Pons (tissue), 1 donor: ENCODE results near the gene RPL32.
"Not testable (repeated sequence)": the region's sequence is repeated elsewhere in the genome, so short reads cannot be mapped to it uniquely, and the experiment has no call there.

Experiments
- DNase-seq: peaks from one replicate; pipeline ENCODE4 v3.0.0-alpha.2; 2016; ENCODE audit warnings: low spot score

RPL32 gene

GRCh38 chr3:12868039-12869034 is 27.0 kb upstream of the RPL32 start:
- DNase-seq: peak; percentile 91

GRCh38 chr3:12866836-12867235 is 25.5 kb upstream of the RPL32 start:
- DNase-seq: no peak

- DNase-seq: no peak
Observed at GRCh38 chr3:12865271-12865670, 23.9 kb upstream of the RPL32 start.

- DNase-seq: no peak
Observed at GRCh38 chr3:12862387-12862786, 21.0 kb upstream of the RPL32 start.

- no peak for DNase-seq
Observed at GRCh38 chr3:12861611-12862010, 20.2 kb upstream of the RPL32 start.

- no peak for DNase-seq
Observed at GRCh38 chr3:12859840-12860239, 18.5 kb upstream of the RPL32 start.

- no peak for DNase-seq
Observed at GRCh38 chr3:12856626-12857025, 15.3 kb upstream of the RPL32 start.

- DNase-seq: peak; percentile 65
Observed at GRCh38 chr3:12854565-12854964, 13.2 kb upstream of the RPL32 start.

- not testable (repeated sequence) for DNase-seq
Observed at GRCh38 chr3:12853847-12854246, 12.5 kb upstream of the RPL32 start.

- no peak for DNase-seq
Observed at GRCh38 chr3:12852201-12852600, 10.8 kb upstream of the RPL32 start.

GRCh38 chr3:12845811-12846210 is 4.4 kb upstream of the RPL32 start:
- DNase-seq: no peak

- DNase-seq: no peak
Observed at GRCh38 chr3:12842469-12842868, 1.1 kb upstream of the RPL32 start.

- DNase-seq: no peak
Observed at GRCh38 chr3:12841970-12842328, 584 bp upstream of the RPL32 start.

GRCh38 chr3:12840591-12841148 is 695 bp downstream of the RPL32 start:
- DNase-seq: no peak

GRCh38 chr3:12840148-12840547 is 1.2 kb downstream of the RPL32 start:
- not testable (repeated sequence) for DNase-seq

- no peak for DNase-seq
Observed at GRCh38 chr3:12839156-12839946, 2.0 kb downstream of the RPL32 start.

GRCh38 chr3:12838179-12838965 is 3.0 kb downstream of the RPL32 start:
- DNase-seq: no peak

- DNase-seq: no peak
Observed at GRCh38 chr3:12837295-12837986, 3.9 kb downstream of the RPL32 start.

- no peak for DNase-seq
Observed at GRCh38 chr3:12835052-12835665, 6.2 kb downstream of the RPL32 start.

GRCh38 chr3:12833222-12834161 is 7.9 kb downstream of the RPL32 start:
- no peak for DNase-seq
